ENCODE data around the gene FICD. TPM values are rescaled to one million over a fixed set of nuclear protein-coding genes. Genes with fewer than 3 reads are reported as not detected.
"Not testable (repeated sequence)": the region's sequence is repeated elsewhere in the genome, so short reads cannot be mapped to it uniquely, and the experiment has no call there.

Gene FICD
- total and polyA plus RNA-seq, 2 donors (not counting 1 experiment from before 2014, with no cell fraction given): 1.2 to 9.1 TPM

DNA sequence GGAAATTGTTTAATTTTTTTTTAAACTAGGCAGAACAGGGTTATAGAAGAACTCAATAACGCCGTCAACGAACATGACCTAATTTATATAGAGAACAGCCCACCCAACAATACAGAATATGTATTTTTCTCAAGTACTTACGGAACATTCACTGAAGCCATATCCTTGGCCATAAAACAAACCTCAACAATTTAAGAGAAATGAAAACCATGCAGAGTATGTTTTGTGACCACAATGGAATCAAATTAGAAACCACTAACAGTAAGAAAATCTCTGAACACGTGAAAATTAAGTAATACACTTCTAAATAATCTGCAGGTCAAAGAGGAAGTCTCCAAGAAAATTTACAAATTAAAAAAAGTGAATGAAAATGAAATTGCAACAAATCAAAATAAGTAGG, 36.5 kb downstream of the FICD start:
- DNase-seq (no peak), ATAC-seq (ENCODE audit: low read depth) (no peak)
- intact Hi-C loops (cut with micrococcal nuclease): no loop called here
- Histone ChIP-seq H3K4me2 (replicated peaks; ENCODE audit: low read depth, low read length, poor library complexity, severe bottlenecking) (peak overlapping the region; percentile 26), H3K9ac (ENCODE audit: low read length) (no peak overlapping the region), H2AFZ (ENCODE audit: insufficient read depth, low read depth, low read length, poor library complexity, severe bottlenecking) (no peak overlapping the region), H3K9me3 (ENCODE audit: control extremely low read depth in 1 of 3, control insufficient read depth in 2 of 3, insufficient read depth in 1 of 3, low read length in 2 of 3) (no peaks in the 10 kb centered on the region), H3K4me3 (ENCODE audit: control extremely low read depth in 1 of 5, extremely low read depth in 1 of 5, insufficient read depth in 1 of 5, low read depth in 2 of 5, low read length in 4 of 5) (no peak overlapping the region), H3K79me2 (ENCODE audit: control insufficient read depth, insufficient read depth, low read length) (peaks cover 97% of the 10 kb centered on the region), H3K4me1 (ENCODE audit: control insufficient read depth in 2 of 2, insufficient read depth in 2 of 2, low read length in 2 of 2) (peaks cover 2 to 11% of the 10 kb centered on the region in 2 donors), H4K20me1 (ENCODE audit: control insufficient read depth, insufficient read depth, low read length, poor library complexity, severe bottlenecking) (peaks cover 52% of the 10 kb centered on the region), H3K27ac (ENCODE audit: low read length in 2 of 2) (peak overlapping the region in 1 of 2 donors; percentile 40), H3K36me3 (replicated peaks in 1 of 2; ENCODE audit: control extremely low read depth in 1 of 2, control insufficient read depth in 1 of 2, extremely low read depth in 1 of 2, insufficient read depth in 2 of 2, low read length in 1 of 2) (peaks cover 9 to 37% of the 10 kb centered on the region in 2 experiments), H3K27me3 (replicated peaks in 1 of 4; ENCODE audit: control extremely low read depth in 1 of 4, control insufficient read depth in 3 of 4, insufficient read depth in 4 of 4, low read length in 3 of 4) (no peaks in the 10 kb centered on the region)
- Mint-ChIP-seq H3K27ac (peak overlapping the region; percentile 5), H3K9me3 (ENCODE audit: insufficient read depth) (no peaks in the 10 kb centered on the region), H3K27me3 (no peaks in the 10 kb centered on the region), H3K4me3 (peak overlapping the region; percentile 12), H3K4me1 (peaks cover 54% of the 10 kb centered on the region)
- CTCF ChIA-PET: no interaction called here
- POLR2A ChIA-PET: no interaction called here
- TF ChIP-seq, protein P1, sequence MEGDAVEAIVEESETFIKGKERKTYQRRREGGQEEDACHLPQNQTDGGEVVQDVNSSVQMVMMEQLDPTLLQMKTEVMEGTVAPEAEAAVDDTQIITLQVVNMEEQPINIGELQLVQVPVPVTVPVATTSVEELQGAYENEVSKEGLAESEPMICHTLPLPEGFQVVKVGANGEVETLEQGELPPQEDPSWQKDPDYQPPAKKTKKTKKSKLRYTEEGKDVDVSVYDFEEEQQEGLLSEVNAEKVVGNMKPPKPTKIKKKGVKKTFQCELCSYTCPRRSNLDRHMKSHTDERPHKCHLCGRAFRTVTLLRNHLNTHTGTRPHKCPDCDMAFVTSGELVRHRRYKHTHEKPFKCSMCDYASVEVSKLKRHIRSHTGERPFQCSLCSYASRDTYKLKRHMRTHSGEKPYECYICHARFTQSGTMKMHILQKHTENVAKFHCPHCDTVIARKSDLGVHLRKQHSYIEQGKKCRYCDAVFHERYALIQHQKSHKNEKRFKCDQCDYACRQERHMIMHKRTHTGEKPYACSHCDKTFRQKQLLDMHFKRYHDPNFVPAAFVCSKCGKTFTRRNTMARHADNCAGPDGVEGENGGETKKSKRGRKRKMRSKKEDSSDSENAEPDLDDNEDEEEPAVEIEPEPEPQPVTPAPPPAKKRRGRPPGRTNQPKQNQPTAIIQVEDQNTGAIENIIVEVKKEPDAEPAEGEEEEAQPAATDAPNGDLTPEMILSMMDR (IDR thresholded peaks at IDR 0.05): no peak
- no peak for TF ChIP-seq EZH2 (IDR thresholded peaks at IDR 0.05; ENCODE audit: borderline replicate concordance, insufficient read depth, low read depth, low read length, poor library complexity, severe bottlenecking)
- 77% methylated on average over 4 of the region's 5 CpGs for WGBS (ENCODE audit: insufficient coverage)

DNA sequence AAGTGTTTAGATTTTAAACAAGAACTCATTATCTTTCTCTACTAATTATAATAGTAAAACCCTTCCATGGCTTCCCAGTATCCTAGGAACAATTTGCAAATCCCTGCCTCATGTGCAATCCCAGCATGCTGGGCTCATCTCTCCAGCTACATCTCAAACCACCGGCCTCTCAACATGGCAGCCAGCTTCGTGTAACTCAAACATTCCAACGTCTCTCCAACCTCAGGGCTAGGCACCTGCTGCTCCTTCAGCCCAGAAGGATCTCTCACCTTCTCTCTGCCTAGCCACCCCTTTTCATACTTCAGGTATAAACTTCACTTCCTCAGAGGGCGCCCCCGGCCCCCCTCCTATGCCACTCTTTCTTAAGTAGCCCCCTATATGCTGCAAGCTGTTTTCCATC, 38.7 kb downstream of the FICD start:
- no peaks in the 10 kb centered on the region for H3K9me3 Mint-ChIP-seq (ENCODE audit: insufficient read depth)
- CTCF ChIA-PET: no interaction called here
- H3K4me1 Mint-ChIP-seq: peaks cover 65% of the 10 kb centered on the region
- Histone ChIP-seq H3K9me3 (ENCODE audit: control extremely low read depth in 1 of 3, control insufficient read depth in 2 of 3, insufficient read depth in 1 of 3, low read length in 2 of 3) (no peaks in the 10 kb centered on the region), H3K4me2 (replicated peaks; ENCODE audit: low read depth, low read length, poor library complexity, severe bottlenecking) (no peak overlapping the region), H2AFZ (ENCODE audit: insufficient read depth, low read depth, low read length, poor library complexity, severe bottlenecking) (no peak overlapping the region), H3K27ac (ENCODE audit: low read length in 2 of 2) (no peak overlapping the region), H4K20me1 (ENCODE audit: control insufficient read depth, insufficient read depth, low read length, poor library complexity, severe bottlenecking) (peaks cover 59% of the 10 kb centered on the region), H3K4me1 (ENCODE audit: control insufficient read depth in 2 of 2, insufficient read depth in 2 of 2, low read length in 2 of 2) (peaks cover 11 to 21% of the 10 kb centered on the region in 2 donors), H3K79me2 (ENCODE audit: control insufficient read depth, insufficient read depth, low read length) (peaks cover 98% of the 10 kb centered on the region), H3K4me3 (ENCODE audit: control extremely low read depth in 1 of 5, extremely low read depth in 1 of 5, insufficient read depth in 1 of 5, low read depth in 2 of 5, low read length in 4 of 5) (no peak overlapping the region), H3K9ac (ENCODE audit: low read length) (no peak overlapping the region), H3K27me3 (replicated peaks in 1 of 4; ENCODE audit: control extremely low read depth in 1 of 4, control insufficient read depth in 3 of 4, insufficient read depth in 4 of 4, low read length in 3 of 4) (no peaks in the 10 kb centered on the region), H3K36me3 (replicated peaks in 1 of 2; ENCODE audit: control extremely low read depth in 1 of 2, control insufficient read depth in 1 of 2, extremely low read depth in 1 of 2, insufficient read depth in 2 of 2, low read length in 1 of 2) (peaks cover 9 to 26% of the 10 kb centered on the region in 2 experiments)
- TF ChIP-seq, protein P1 (IDR thresholded peaks at IDR 0.05): no peak
- TF ChIP-seq EZH2 (IDR thresholded peaks at IDR 0.05; ENCODE audit: borderline replicate concordance, insufficient read depth, low read depth, low read length, poor library complexity, severe bottlenecking): no peak
- intact Hi-C loops (cut with micrococcal nuclease): no loop called here
- no peaks in the 10 kb centered on the region for H3K27me3 Mint-ChIP-seq
- no peak for ATAC-seq (ENCODE audit: low read depth)
- WGBS (ENCODE audit: insufficient coverage): 94% methylated on average over 3 of the region's 5 CpGs
- H3K27ac Mint-ChIP-seq: no peak overlapping the region
- DNase-seq: no peak
- POLR2A ChIA-PET: no interaction called here
- H3K4me3 Mint-ChIP-seq: no peak overlapping the region

DNA sequence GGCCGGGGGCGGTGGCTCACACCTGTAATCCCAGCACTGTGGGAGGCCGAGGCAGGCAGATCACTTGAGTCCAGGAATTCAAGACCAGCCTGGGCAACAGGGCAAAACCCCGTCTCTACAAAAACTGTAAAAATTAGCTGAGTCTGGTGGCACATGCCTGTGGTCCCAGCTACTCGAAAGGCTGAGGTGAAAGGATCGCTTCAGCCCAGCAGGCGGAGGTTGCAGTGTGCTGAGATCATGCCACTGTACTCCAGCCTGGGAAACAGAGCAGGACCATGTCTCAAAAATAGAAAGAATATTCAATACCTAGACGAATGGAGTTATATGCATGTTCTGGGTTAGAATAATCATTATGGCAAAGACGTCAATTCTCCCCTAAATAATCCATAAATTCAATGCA, 40.3 kb downstream of the FICD start:
- H3K27me3 ChIP-seq (replicated peaks in 1 of 4; ENCODE audit: control extremely low read depth in 1 of 4, control insufficient read depth in 3 of 4, insufficient read depth in 4 of 4, low read length in 3 of 4); H3K4me3 ChIP-seq (ENCODE audit: control extremely low read depth in 1 of 5, extremely low read depth in 1 of 5, insufficient read depth in 1 of 5, low read depth in 2 of 5, low read length in 4 of 5); ATAC-seq (ENCODE audit: low read depth); DNase-seq; H3K4me2 ChIP-seq (replicated peaks; ENCODE audit: low read depth, low read length, poor library complexity, severe bottlenecking); H3K9ac ChIP-seq (ENCODE audit: low read length); POLR2A ChIA-PET; H3K4me3 Mint-ChIP-seq; intact Hi-C loops (cut with micrococcal nuclease); H3K27ac Mint-ChIP-seq; H2AFZ ChIP-seq (ENCODE audit: insufficient read depth, low read depth, low read length, poor library complexity, severe bottlenecking); H3K9me3 ChIP-seq (ENCODE audit: control extremely low read depth in 1 of 3, control insufficient read depth in 2 of 3, insufficient read depth in 1 of 3, low read length in 2 of 3); H3K27me3 Mint-ChIP-seq; H3K9me3 Mint-ChIP-seq (ENCODE audit: insufficient read depth); H3K27ac ChIP-seq (ENCODE audit: low read length in 2 of 2): not testable (repeated sequence)
- peaks cover 70% of the 10 kb centered on the region for H3K4me1 Mint-ChIP-seq
- Histone ChIP-seq H3K36me3 (replicated peaks in 1 of 2; ENCODE audit: control extremely low read depth in 1 of 2, control insufficient read depth in 1 of 2, extremely low read depth in 1 of 2, insufficient read depth in 2 of 2, low read length in 1 of 2) (peaks cover 2 to 20% of the 10 kb centered on the region in 2 experiments), H3K79me2 (ENCODE audit: control insufficient read depth, insufficient read depth, low read length) (peaks cover 98% of the 10 kb centered on the region), H3K4me1 (ENCODE audit: control insufficient read depth in 2 of 2, insufficient read depth in 2 of 2, low read length in 2 of 2) (peaks cover 26 to 36% of the 10 kb centered on the region in 2 donors), H4K20me1 (ENCODE audit: control insufficient read depth, insufficient read depth, low read length, poor library complexity, severe bottlenecking) (peaks cover 66% of the 10 kb centered on the region)
- WGBS (ENCODE audit: insufficient coverage): 96% methylated on average over 5 of the region's 9 CpGs
- CTCF ChIA-PET: interaction anchor here (0.8 to 19.8 kb wide), 4 partner anchors 9 to 214 kb away, joined by 3 to 424 read pairs (median 4); no protein-coding TSS in a partner anchor
